GM13977 (cell line): ENCODE data around the gene SESN3.
"Not testable (repeated sequence)": the region's sequence is repeated elsewhere in the genome, so short reads cannot be mapped to it uniquely, and the experiment has no call there.

Experiments
- DNase-seq: peaks from one replicate; pipeline ENCODE4 v3.0.0; 2012; ENCODE audit warnings: low spot score
- CTCF ChIP-seq: IDR thresholded peaks from 2 replicates; pipeline ENCODE4 v1.5.1; 2012; ENCODE audit warnings: mild to moderate bottlenecking, control low read depth; ENCODE audit not compliant: insufficient read depth; ENCODE audit errors: extremely low read depth, missing control alignments
- in situ Hi-C: fragments of 300-500 bp; cut with MboI; formaldehyde crosslinking; loops from one replicate; pipeline ENCODE4 v1.12.0; 2022; ENCODE audit warnings: low sequenced_read_pairs, low pct_unique_long_range_greater_than_20kb, mixed read lengths, inconsistent platforms; ENCODE audit not compliant: unreplicated experiment

The SESN3 gene

GRCh38 chr11:95230810-95231126 is 234 bp downstream of the SESN3 start:
- DNase-seq = no peak
- TF ChIP-seq CTCF = no peak
- in situ Hi-C loops = no loop called here

- no peak for TF ChIP-seq CTCF
- in situ Hi-C loops = no loop called here
- DNase-seq = no peak
Observed at GRCh38 chr11:95229993-95230809, 801 bp downstream of the SESN3 start.

- no peak for DNase-seq
- in situ Hi-C loops = no loop called here
- TF ChIP-seq CTCF = no peak
Observed at GRCh38 chr11:95229199-95229992, 1.6 kb downstream of the SESN3 start.

GRCh38 chr11:95228081-95228749 is 2.8 kb downstream of the SESN3 start:
- no peak for TF ChIP-seq CTCF
- in situ Hi-C loops = no loop called here
- no peak for DNase-seq

GRCh38 chr11:95227060-95227459 is 3.9 kb downstream of the SESN3 start:
- in situ Hi-C loops, DNase-seq: not testable (repeated sequence)

- no peak for TF ChIP-seq CTCF
- in situ Hi-C loops = no loop called here
- no peak for DNase-seq
Observed at GRCh38 chr11:95222817-95223216, 8.2 kb downstream of the SESN3 start.

- no peak for DNase-seq
- no peak for TF ChIP-seq CTCF
- in situ Hi-C loops = no loop called here
Observed at GRCh38 chr11:95219599-95219998, 11.4 kb downstream of the SESN3 start.
